ENCODE data around the gene RNF167. TPM values are rescaled to one million over a fixed set of nuclear protein-coding genes. Genes with fewer than 3 reads are reported as not detected.

The RNF167 gene
- total RNA-seq, 2 experiments from 2014 or later = 254 to 273 TPM

DNA sequence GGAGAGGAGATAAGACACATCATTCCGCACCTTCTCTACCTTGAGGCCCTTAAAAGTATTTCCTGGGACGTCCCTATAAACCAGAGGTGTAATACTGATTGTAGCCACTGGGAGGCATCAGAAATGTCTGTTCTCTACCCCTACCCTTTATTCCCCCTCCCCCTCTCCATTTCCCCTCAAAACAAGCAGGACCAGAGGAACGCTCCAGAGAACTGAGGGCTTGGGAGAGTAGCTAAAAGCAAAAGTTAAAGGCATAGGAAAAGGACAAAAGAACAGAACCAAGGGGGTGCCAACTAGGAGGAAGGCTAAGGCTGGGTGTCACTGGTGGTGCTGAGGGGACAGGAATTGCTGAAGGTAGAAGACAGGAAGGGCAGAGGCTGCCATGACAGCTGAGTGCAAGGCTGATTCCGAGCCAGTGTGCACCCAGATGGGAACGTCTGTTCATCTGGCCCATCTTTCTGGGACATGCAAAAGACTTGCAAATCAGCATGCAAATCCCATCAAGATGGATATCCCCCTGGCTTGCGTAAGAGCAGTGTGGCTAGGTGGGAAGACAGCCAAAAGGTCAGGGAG, 40.7 kb downstream of the RNF167 start:
- Mint-ChIP-seq H3K27me3 (no peaks in the 10 kb centered on the region), H3K36me3 (ENCODE audit: low read depth) (peaks cover 52% of the 10 kb centered on the region), H3K9me3 (no peaks in the 10 kb centered on the region), H3K4me1 (peaks cover 29% of the 10 kb centered on the region), H3K27ac (peak overlapping the region; percentile 72), H3K4me3 (no peak overlapping the region)
- DNase-seq = peak; percentile 79
- ChIA-PET POLR2A (no interaction called here), CTCF (interaction anchor here (0.6 to 3.1 kb wide), 16 partner anchors 9 to 82 kb away, joined by 3 to 23 read pairs (median 4); partner anchors contain the start of genes INCA1, KIF1C, RNF167 and SLC25A11)

DNA sequence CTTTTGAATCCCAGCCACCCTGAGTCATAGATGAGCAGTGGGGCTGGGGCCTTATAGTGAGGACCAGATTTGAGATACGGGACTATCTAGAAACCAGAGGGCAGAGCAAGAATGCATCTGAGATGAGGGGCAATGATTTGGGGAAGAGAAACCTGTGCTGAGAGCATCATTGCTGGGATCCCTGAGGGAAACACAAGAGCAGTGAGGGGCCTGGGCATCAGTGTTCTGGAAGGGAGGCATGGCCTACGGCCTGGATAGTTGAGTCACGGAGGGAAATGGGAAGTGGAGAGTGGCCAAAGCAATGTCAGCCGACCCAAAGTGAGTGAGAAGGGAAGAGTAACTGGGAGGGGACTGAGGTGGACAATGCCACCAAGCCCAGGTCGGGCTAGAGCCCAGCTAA, 42.2 kb downstream of the RNF167 start:
- no peak overlapping the region for H3K27ac Mint-ChIP-seq
- no peak for DNase-seq
- peaks cover 40% of the 10 kb centered on the region for H3K4me1 Mint-ChIP-seq
- POLR2A ChIA-PET = no interaction called here
- H3K9me3 Mint-ChIP-seq = no peaks in the 10 kb centered on the region
- CTCF ChIA-PET = interaction anchor here (0.5 to 1.6 kb wide), 4 partner anchors 10 to 130 kb away, joined by 3 to 4 read pairs (median 4); no protein-coding TSS in a partner anchor
- no peak overlapping the region for H3K4me3 Mint-ChIP-seq
- peaks cover 47% of the 10 kb centered on the region for H3K36me3 Mint-ChIP-seq (ENCODE audit: low read depth)
- no peaks in the 10 kb centered on the region for H3K27me3 Mint-ChIP-seq

DNA sequence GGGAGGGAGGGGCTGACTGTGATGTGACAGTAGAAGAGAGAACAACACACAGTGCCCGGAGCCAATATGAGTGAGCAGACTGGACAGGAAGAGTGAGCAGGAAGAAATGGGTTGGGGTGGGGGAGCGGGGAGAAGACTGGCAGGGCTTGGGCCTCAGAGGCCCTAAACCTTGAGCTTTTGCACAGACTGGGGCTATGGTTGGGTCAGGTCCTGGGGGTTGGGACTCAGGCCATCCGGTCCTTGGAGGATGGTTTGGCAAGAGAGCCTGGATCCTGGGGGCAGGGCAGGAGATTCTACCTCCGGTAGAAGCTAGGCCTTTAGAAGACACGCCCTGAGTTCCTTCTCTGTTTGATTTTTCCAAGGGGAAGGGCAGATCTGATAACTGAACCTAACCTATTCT, 46.3 kb downstream of the RNF167 start:
- no peaks in the 10 kb centered on the region for H3K9me3 Mint-ChIP-seq
- ChIA-PET CTCF (interaction anchor here (0.9 to 2.1 kb wide), 6 partner anchors 17 to 75 kb away, joined by 3 to 9 read pairs (median 5); partner anchors contain the start of genes RNF167, SLC25A11 and SPAG7), POLR2A (no interaction called here)
- peak overlapping the region; percentile 90 for H3K4me3 Mint-ChIP-seq
- peaks cover 23% of the 10 kb centered on the region for H3K36me3 Mint-ChIP-seq (ENCODE audit: low read depth)
- no peak for DNase-seq
- peak overlapping the region; percentile 95 for H3K27ac Mint-ChIP-seq
- no peaks in the 10 kb centered on the region for H3K27me3 Mint-ChIP-seq
- H3K4me1 Mint-ChIP-seq = peaks cover 50% of the 10 kb centered on the region

DNA sequence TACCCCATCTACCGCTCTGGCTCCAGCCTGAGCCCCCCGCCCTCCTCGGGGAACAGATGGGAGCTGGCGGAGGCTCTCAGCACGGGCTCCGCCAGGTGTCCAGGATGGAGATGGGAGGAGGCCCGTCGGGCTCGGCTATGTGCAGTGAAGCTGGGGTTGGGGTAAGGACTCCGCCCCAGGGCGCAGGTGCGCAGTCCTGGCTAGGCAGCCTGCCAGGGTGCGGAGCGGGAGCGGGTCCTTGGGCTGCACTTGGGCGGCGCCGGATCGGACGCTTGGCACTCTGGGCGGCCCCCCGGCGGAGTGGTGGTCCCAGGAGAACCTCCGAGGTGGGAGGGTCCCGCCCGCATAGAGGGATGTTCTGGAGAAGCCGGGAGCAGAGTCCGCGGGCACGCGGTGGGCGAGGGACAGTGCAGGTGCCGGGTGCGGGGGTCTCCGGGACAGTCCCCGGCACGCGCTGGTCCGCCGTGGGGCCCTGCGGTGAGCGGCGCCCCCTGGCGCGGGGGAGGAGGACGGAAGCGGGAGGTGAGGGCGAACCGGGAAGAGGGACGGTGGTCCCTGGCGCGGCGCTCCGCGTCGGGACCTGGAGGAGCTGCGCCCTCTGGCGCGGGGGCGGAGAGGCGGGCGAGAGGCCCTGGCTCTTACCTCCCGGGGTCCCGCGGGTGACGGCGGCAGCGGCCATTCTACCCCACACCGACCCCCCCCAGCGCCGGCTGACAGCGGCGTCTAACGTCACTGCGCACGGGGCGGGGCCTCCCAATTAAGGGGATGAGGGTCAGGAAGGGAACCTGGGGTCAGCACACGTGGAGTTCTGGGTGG, 47.1 kb downstream of the RNF167 start, which contains the start of gene CAMTA2:
CAMTA2 (minus strand) TSS at position 725 of the 816 bp plus-strand sequence. CDS start 1,453 bp downstream, outside the sequence.
- DNase-seq = peak; percentile 89
- no peaks in the 10 kb centered on the region for H3K9me3 Mint-ChIP-seq
- ChIA-PET CTCF (interaction anchor here (0.9 to 2.1 kb wide), 10 partner anchors 10 to 78 kb away, joined by 3 to 9 read pairs (median 5); partner anchors contain the start of genes INCA1, RNF167, SLC25A11 and SPAG7), POLR2A (interaction anchor here (0.6 kb wide), 2 partner anchors 90 to 851 kb away, joined by 3 read pairs; no protein-coding TSS in a partner anchor)
- peaks cover 45% of the 10 kb centered on the region for H3K4me1 Mint-ChIP-seq
- no peaks in the 10 kb centered on the region for H3K27me3 Mint-ChIP-seq
- H3K36me3 Mint-ChIP-seq (ENCODE audit: low read depth) = peaks cover 19% of the 10 kb centered on the region
- peak within 1 kb of the TSS; percentile 95 for H3K27ac Mint-ChIP-seq
- H3K4me3 Mint-ChIP-seq = peak within 1 kb of the TSS; percentile 90

- Mint-ChIP-seq H3K36me3 (ENCODE audit: low read depth) (peaks cover 11% of the 10 kb centered on the region), H3K27me3 (no peaks in the 10 kb centered on the region), H3K27ac (peak overlapping the region; percentile 95), H3K4me3 (peak overlapping the region; percentile 90), H3K9me3 (no peaks in the 10 kb centered on the region), H3K4me1 (peaks cover 43% of the 10 kb centered on the region)
- ChIA-PET POLR2A (interaction anchor here (0.6 kb wide), 1 partner anchor 89 kb away, joined by 3 read pairs; no protein-coding TSS in a partner anchor), CTCF (interaction anchor here (0.9 to 2.8 kb wide), 9 partner anchors 9 to 79 kb away, joined by 3 to 8 read pairs (median 5); partner anchors contain the start of genes INCA1, RNF167, SLC25A11 and SPAG7)
- DNase-seq = no peak
Measured at GRCh38 chr17:4987767-4988567, 47.9 kb downstream of the RNF167 start.

DNA sequence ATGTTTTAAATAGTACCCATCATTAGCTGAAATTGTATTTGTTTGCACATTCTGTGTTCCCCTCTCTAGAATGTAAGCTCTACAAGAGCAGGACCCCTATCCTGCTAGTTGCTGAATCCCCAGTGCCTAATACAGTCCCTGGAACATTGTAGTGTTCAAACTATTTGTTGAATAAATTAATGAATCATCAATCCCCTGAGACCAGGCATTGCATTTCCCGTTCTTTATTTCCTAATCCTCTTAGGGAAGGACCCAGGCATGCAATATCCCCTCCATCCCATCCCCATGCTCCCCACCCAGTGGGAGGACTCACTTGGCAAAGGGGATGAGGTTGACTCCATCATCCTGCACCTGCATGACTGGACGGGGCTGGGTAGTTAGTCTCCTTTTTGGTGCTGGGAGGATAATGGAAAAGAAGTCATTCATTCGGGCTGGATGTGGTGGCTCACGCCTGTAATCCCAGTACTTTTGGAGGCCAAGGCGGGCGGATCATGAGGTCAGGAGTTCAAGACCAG, 54.1 kb downstream of the RNF167 start:
- Mint-ChIP-seq H3K27me3 (peaks cover 4% of the 10 kb centered on the region), H3K4me3 (no peak overlapping the region), H3K9me3 (no peaks in the 10 kb centered on the region), H3K36me3 (ENCODE audit: low read depth) (peaks cover 3% of the 10 kb centered on the region), H3K4me1 (peaks cover 22% of the 10 kb centered on the region), H3K27ac (no peak overlapping the region)
- CTCF ChIA-PET = interaction anchor here (0.7 to 1.9 kb wide), 2 partner anchors 13 to 68 kb away, joined by 4 to 5 read pairs; no protein-coding TSS in a partner anchor
- no peak for DNase-seq
- POLR2A ChIA-PET = no interaction called here

Small RNA genes within 50 kb of the gene (microRNA-seq; reads per million reads assigned to microRNA genes)
- gene MIR6864 (ENCODE audit: borderline microRNAs expressed, borderline replicate concordance) = 0.63 reads per million
- 0.63 reads per million for gene MIR6865 (ENCODE audit: borderline microRNAs expressed, borderline replicate concordance)

Other genes with a start within 250 kb of the RNF167 start
- gene PELP1, start 236.1 kb upstream of the RNF167 start, total RNA-seq = 10 to 100 TPM; 61.6 to 73.2 TPM
- gene ARRB2, start 229.6 kb upstream of the RNF167 start, total RNA-seq = 100 to 1,000 TPM; 323 to 336 TPM
- gene MED11, start 208.8 kb upstream of the RNF167 start, total RNA-seq = 10 to 100 TPM; 19.6 to 23.6 TPM
- gene ZMYND15, start 200.4 kb upstream of the RNF167 start, total RNA-seq = under 1 TPM in 1 of 2 experiments, not detected in 1; 0.07 TPM
- gene CXCL16, start 200.3 kb upstream of the RNF167 start, total RNA-seq = 1 to 10 TPM in 1 of 2 experiments, under 1 TPM in 1; 0.94 to 1.6 TPM
- gene TM4SF5, start 168.4 kb upstream of the RNF167 start, total RNA-seq = not detected
- gene VMO1, start 153.9 kb upstream of the RNF167 start, total RNA-seq = under 1 TPM in 1 of 2 experiments, not detected in 1; 0.32 TPM
- not detected for gene GLTPD2, start 151.3 kb upstream of the RNF167 start, total RNA-seq
- gene PSMB6, start 144.1 kb upstream of the RNF167 start, total RNA-seq = 100 to 1,000 TPM in 1 of 2 experiments, 10 to 100 TPM in 1; 95.3 to 115 TPM
- gene PLD2, start 133.1 kb upstream of the RNF167 start, total RNA-seq = 10 to 100 TPM; 16.6 to 17.3 TPM
- gene MINK1, start 106.9 kb upstream of the RNF167 start, total RNA-seq = 100 to 1,000 TPM; 112 to 133 TPM
- gene C17orf107, start 40.7 kb upstream of the RNF167 start, total RNA-seq = under 1 TPM; 0.77 to 0.92 TPM
- under 1 TPM; 0.25 to 0.42 TPM for gene CHRNE, start 37.2 kb upstream of the RNF167 start, total RNA-seq
- gene GP1BA, start 8.0 kb upstream of the RNF167 start, total RNA-seq = not detected
- 10 to 100 TPM; 73.0 to 75.3 TPM for gene SLC25A11, start 222 bp upstream of the RNF167 start, total RNA-seq
- gene PFN1, start 8.3 kb downstream of the RNF167 start, total RNA-seq = 1,000 to 10,000 TPM; 2,428 to 2,438 TPM
- 10 to 100 TPM; 44.9 to 54.8 TPM for gene ENO3, start 10.9 kb downstream of the RNF167 start, total RNA-seq
- 10 to 100 TPM; 47.7 to 53.6 TPM for gene SPAG7, start 27.5 kb downstream of the RNF167 start, total RNA-seq
- gene CAMTA2, start 47.4 kb downstream of the RNF167 start, total RNA-seq = 10 to 100 TPM; 58.2 to 62.7 TPM
- gene INCA1, start 57.3 kb downstream of the RNF167 start, total RNA-seq = under 1 TPM; 0.35 to 0.50 TPM
- 10 to 100 TPM; 36.6 to 48.8 TPM for gene KIF1C, start 57.7 kb downstream of the RNF167 start, total RNA-seq
- under 1 TPM; 0.48 to 0.82 TPM for gene SLC52A1, start 95.2 kb downstream of the RNF167 start, total RNA-seq
- gene ZFP3, start 138.2 kb downstream of the RNF167 start, total RNA-seq = 1 to 10 TPM; 6.5 to 7.5 TPM
- 10 to 100 TPM in 1 of 2 experiments, 1 to 10 TPM in 1; 9.3 to 12.0 TPM for gene ZNF232, start 171.6 kb downstream of the RNF167 start, total RNA-seq
- under 1 TPM; 0.05 to 0.06 TPM for gene USP6, start 175.8 kb downstream of the RNF167 start, total RNA-seq